SW 1271 (cell line): Measurements from ENCODE around the gene P4HA1.

ENCODE experiments used
- DNase-seq, 2 experiments: peaks; one replicate each; lab custom pipeline; 2025; lab: John Stamatoyannopoulos, UW

Gene P4HA1

GRCh38 chr10:72981028-72981881 lies 115.4 kb downstream of the P4HA1 start:
- DNase-seq = no peak

DNA sequence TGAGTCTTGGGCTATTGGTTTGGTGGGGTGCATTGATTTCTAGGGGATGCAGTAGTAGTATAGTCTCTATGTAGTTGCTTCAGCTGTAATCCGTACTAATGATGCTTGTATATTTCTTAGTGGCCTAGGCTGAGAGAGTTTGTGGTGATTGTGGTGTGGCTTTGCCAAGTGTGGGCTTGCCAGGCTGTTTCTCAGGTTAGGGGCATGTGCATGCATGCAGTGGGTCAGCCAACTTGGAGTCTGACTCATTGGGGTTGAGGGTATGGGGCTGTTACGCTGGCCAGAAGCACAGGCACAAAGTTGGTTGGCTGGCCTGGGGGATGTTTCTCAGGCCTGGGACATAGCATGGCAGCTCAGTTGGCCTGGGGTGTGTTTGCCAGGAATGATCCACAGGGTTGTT lies 116.3 kb downstream of the P4HA1 start:
- DNase-seq = no peak

DNA sequence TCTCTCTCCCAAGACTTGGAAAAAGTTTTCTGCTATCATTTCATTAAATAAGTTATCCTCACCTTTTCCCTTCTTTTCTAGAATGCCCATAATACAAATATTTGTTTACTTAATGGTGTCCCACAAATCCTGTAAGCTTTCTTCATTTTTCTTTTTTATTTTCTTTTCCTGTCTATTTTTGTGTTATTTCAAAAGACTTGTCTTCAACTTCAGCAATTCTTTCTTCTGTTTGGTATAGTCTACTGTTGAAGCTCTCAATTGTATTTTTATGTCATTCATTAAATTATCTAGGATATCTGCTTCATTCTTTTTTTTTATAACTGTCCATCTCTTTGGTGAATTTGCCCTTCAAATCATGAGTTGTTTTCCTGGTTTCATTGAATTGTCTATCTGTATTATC lies 117.0 kb downstream of the P4HA1 start:
- no peak for DNase-seq

GRCh38 chr10:72976886-72977285 lies 119.8 kb downstream of the P4HA1 start:
- no peak for DNase-seq
